OCI-LY7 (cell line): ENCODE results near the gene DND1.

ENCODE experiments used
- CTCF ChIP-seq: fragments of 200-600 bp; sonication (generic); conservative IDR thresholded peaks from 2 replicates; pipeline ENCODE4 v1.5.1; 2014; ENCODE audit warnings: mild to moderate bottlenecking, antibody characterized with exemption, low read length, moderate library complexity, mixed read lengths
- EZH2phosphoT487 ChIP-seq: fragments of 200-600 bp; sonication (generic); IDR thresholded peaks from 2 replicates; pipeline ENCODE4 v1.6.1; 2018; ENCODE audit warnings: low read depth, borderline replicate concordance, mild to moderate bottlenecking, mixed run types, antibody characterized with exemption, low read length, moderate library complexity, mixed read lengths

GRCh38 chr5:140674629-140675028, 1.3 kb upstream of the DND1 start:
- TF ChIP-seq CTCF (no peak), EZH2phosphoT487 (no peak)
